Sigmoid colon (tissue), 7 donors: ENCODE data around the gene TMEM9. TPM values are rescaled to one million over a fixed set of nuclear protein-coding genes. Genes with fewer than 3 reads are reported as not detected.
"Not testable (repeated sequence)": the region's sequence is repeated elsewhere in the genome, so short reads cannot be mapped to it uniquely, and the experiment has no call there.

ENCODE experiments used
- DNase-seq: peaks from one replicate; pipeline ENCODE4 v3.0.0-alpha.2; 2019
- H3K27ac ChIP-seq, 4 donors: fragments of 200-600 bp; sonication (generic); one replicate each; pipeline ENCODE4 v1.5.1; 2016 to 2019; ENCODE audit warnings: mild to moderate bottlenecking in 1 of 4
- H3K27me3 ChIP-seq, 3 donors: fragments of 200-600 bp; sonication (generic); one replicate each; pipeline ENCODE4 v1.5.1; 2019; ENCODE audit warnings: mild to moderate bottlenecking in 1 of 3
- H3K36me3 ChIP-seq, 4 donors: fragments of 200-600 bp; sonication (generic); one replicate each; pipeline ENCODE4 v1.5.1; 2016 to 2019
- H3K4me1 ChIP-seq, 4 donors: fragments of 200-600 bp; sonication (generic); one replicate each; pipeline ENCODE4 v1.5.1; 2017 to 2019
- H3K4me3 ChIP-seq, 4 donors: fragments of 200-600 bp; sonication (generic); one replicate each; pipeline ENCODE4 v1.5.1; 2017 to 2019; ENCODE audit warnings: mild to moderate bottlenecking in 2 of 4, moderate library complexity in 1 of 4
- H3K9me3 ChIP-seq, 4 donors: fragments of 200-600 bp in 3 of 4; sonication (generic) in 3 of 4; one replicate each; pipeline versions ENCODE4 v1.5.1 to v1.6.1; 2013 to 2019
- CTCF ChIP-seq, 4 experiments: fragments of 450-650 bp in 3 of 4; fragments of 200-600 bp in 1 of 4; IDR thresholded peaks; one replicate each; pipeline ENCODE4 v1.5.1; 2016 to 2019; ENCODE audit warnings: antibody characterized with exemption in 4 of 4, mild to moderate bottlenecking in 3 of 4, moderate library complexity in 2 of 4
- EP300 ChIP-seq, 4 donors: sonication (generic); formaldehyde crosslinking; IDR thresholded peaks; one replicate each; pipeline ENCODE4 v1.6.1; 2017; ENCODE audit warnings: antibody characterized with exemption in 4 of 4
- POLR2A ChIP-seq, 2 donors: fragments of 450-650 bp; IDR thresholded peaks; one replicate each; pipeline ENCODE4 v1.6.1; 2016; ENCODE audit warnings: antibody characterized with exemption in 2 of 2, mild to moderate bottlenecking in 2 of 2, moderate library complexity in 2 of 2
- POLR2AphosphoS5 ChIP-seq, 4 donors: sonication (generic); formaldehyde crosslinking; IDR thresholded peaks; one replicate each; pipeline ENCODE4 v1.6.1; 2017; ENCODE audit warnings: antibody characterized with exemption in 4 of 4
- WGBS, 2 donors: extraction: QIAGEN DNeasy Blood & Tissue Kit; methylation state at CpG; one replicate each; pipeline ENCODE4 v1.1.7; 2013; 5-methylcytosine and 5-hydroxymethylcytosine counted together
- intact Hi-C: fragments of 100-400 bp; cut with DNase I; formaldehyde crosslinking; loops from one replicate; pipeline ENCODE4 v1.15.1; 2023
- polyA plus RNA-seq, 3 donors: library from polyadenylated mRNA; stranded (reverse); fragments of 200-250 nt; gene quantifications; one replicate each; pipeline ENCODE4 v1.2.3, GENCODE V29; 2013
- total RNA-seq, 4 donors: library from RNA; depleted of rRNA; stranded (reverse); fragments of >200 nt; gene quantifications; one replicate each; pipeline ENCODE4 v1.1.0, GENCODE V29; 2016
- donor health status: healthy with polysubstance abuse.
- donor health status: Bipolar disorder and iron deficiency.
- donor health status: healthy.

TMEM9 gene
- total and polyA plus RNA-seq, 7 donors: 12.9 to 78.3 (median 56.2) TPM

GRCh38 chr1:201169971-201170532 is 15.8 kb upstream of the TMEM9 start:
- intact Hi-C loops: loop anchor here (1.0 kb wide), 1 partner anchor 16 kb away; the partner anchor contains the start of gene TMEM9
- TF ChIP-seq EP300 (IDR thresholded peaks at IDR 0.05) (no peak), POLR2AphosphoS5 (IDR thresholded peaks at IDR 0.05) (no peak), POLR2A (IDR thresholded peaks at IDR 0.05) (no peak), CTCF (IDR thresholded peaks at IDR 0.05) (no peak)
- no peaks in the 10 kb centered on the region for H3K36me3 ChIP-seq
- whole genome bisulfite sequencing, 2 donors: 86 to 88% methylated on average over 2 of the region's 2 CpGs
- H3K27ac ChIP-seq: peak overlapping the region; percentile 84 to 95 (median 86)
- peak overlapping the region in 3 of 4 donors; percentile 62 to 65 (median 64) for H3K4me3 ChIP-seq
- H3K27me3 ChIP-seq: no peaks in the 10 kb centered on the region
- peaks cover 0 to 10% (median 8%) of the 10 kb centered on the region in 4 donors for H3K4me1 ChIP-seq
- no peaks in the 10 kb centered on the region for H3K9me3 ChIP-seq
- DNase-seq: no peak

- Histone ChIP-seq H3K27ac (no peak overlapping the region), H3K9me3 (no peaks in the 10 kb centered on the region), H3K4me1 (peaks cover 0 to 10% (median 8%) of the 10 kb centered on the region in 4 donors), H3K4me3 (no peak overlapping the region), H3K36me3 (no peaks in the 10 kb centered on the region), H3K27me3 (no peaks in the 10 kb centered on the region)
- intact Hi-C loops: no loop called here
- DNase-seq: no peak
- WGBS, 2 donors: 66 to 96% methylated on average over 3 of the region's 3 CpGs
- no peak for TF ChIP-seq POLR2AphosphoS5 (IDR thresholded peaks at IDR 0.05)
These were observed 14.9 kb upstream of the TMEM9 start for GRCh38 chr1:201169203-201169602.

- 36 to 70% methylated on average over 13 of the region's 13 CpGs for WGBS, 2 donors
- no peaks in the 10 kb centered on the region for H3K9me3 ChIP-seq
- TF ChIP-seq EP300 (IDR thresholded peaks at IDR 0.05): no peak
- no peak for TF ChIP-seq POLR2AphosphoS5 (IDR thresholded peaks at IDR 0.05)
- no peak for TF ChIP-seq POLR2A (IDR thresholded peaks at IDR 0.05)
- TF ChIP-seq CTCF (IDR thresholded peaks at IDR 0.05): no peak
- H3K36me3 ChIP-seq: no peaks in the 10 kb centered on the region
- DNase-seq: no peak
- H3K4me1 ChIP-seq: peaks cover 0 to 10% (median 8%) of the 10 kb centered on the region in 4 donors
- H3K27ac ChIP-seq: no peak overlapping the region
- H3K4me3 ChIP-seq: no peak overlapping the region
- H3K27me3 ChIP-seq: no peaks in the 10 kb centered on the region
- intact Hi-C loops: no loop called here
These were observed 13.0 kb upstream of the TMEM9 start for GRCh38 chr1:201167041-201167991.

GRCh38 chr1:201164645-201165044 is 10.4 kb upstream of the TMEM9 start:
- intact Hi-C loops: no loop called here
- 19 to 80% methylated on average over 7 of the region's 7 CpGs for WGBS, 2 donors
- no peak for DNase-seq
- no peak for TF ChIP-seq POLR2A (IDR thresholded peaks at IDR 0.05)
- no peak overlapping the region for H3K27ac ChIP-seq
- no peak overlapping the region for H3K4me3 ChIP-seq
- H3K9me3 ChIP-seq: no peaks in the 10 kb centered on the region
- no peaks in the 10 kb centered on the region for H3K36me3 ChIP-seq
- H3K4me1 ChIP-seq: no peaks in the 10 kb centered on the region
- H3K27me3 ChIP-seq: no peaks in the 10 kb centered on the region

GRCh38 chr1:201163707-201164106 is 9.4 kb upstream of the TMEM9 start:
- Histone ChIP-seq H3K4me3 (no peak overlapping the region), H3K9me3 (no peaks in the 10 kb centered on the region), H3K4me1 (no peaks in the 10 kb centered on the region), H3K36me3 (no peaks in the 10 kb centered on the region), H3K27me3 (no peaks in the 10 kb centered on the region), H3K27ac (no peak overlapping the region)
- no peak for DNase-seq
- intact Hi-C loops: no loop called here
- 46 to 64% methylated on average over 4 of the region's 4 CpGs for WGBS, 2 donors
- TF ChIP-seq EP300 (IDR thresholded peaks at IDR 0.05) (no peak), POLR2AphosphoS5 (IDR thresholded peaks at IDR 0.05) (no peak), POLR2A (IDR thresholded peaks at IDR 0.05) (no peak), CTCF (IDR thresholded peaks at IDR 0.05) (no peak)

GRCh38 chr1:201163036-201163435 is 8.8 kb upstream of the TMEM9 start:
- H3K9me3 ChIP-seq, H3K27ac ChIP-seq, H3K27me3 ChIP-seq, H3K4me3 ChIP-seq, H3K36me3 ChIP-seq, intact Hi-C loops, H3K4me1 ChIP-seq, DNase-seq: not testable (repeated sequence)
- 90 to 96% methylated on average over 8 of the region's 8 CpGs for WGBS, 2 donors
